Spinal cord (tissue), 10 donors: ENCODE data around the gene TBXAS1. TPM values are rescaled to one million over a fixed set of nuclear protein-coding genes. Genes with fewer than 3 reads are reported as not detected.

Experiments used
- DNase-seq, 6 donors: peaks; one replicate each; pipeline versions ENCODE4 v3.0.0 to v3.0.0-alpha.2; 2013 to 2015; ENCODE audit warnings: low spot score in 6 of 6, low read depth in 4 of 6
- H3K27ac ChIP-seq: one replicate; pipeline ENCODE4 v1.5.1; 2013; ENCODE audit warnings: low read depth, low read length, control low read depth
- H3K27me3 ChIP-seq: one replicate; pipeline ENCODE4 v1.6.1; 2013; ENCODE audit warnings: low read length; ENCODE audit not compliant: control insufficient read depth, insufficient read depth
- H3K36me3 ChIP-seq: one replicate; pipeline ENCODE4 v1.6.1; 2013; ENCODE audit warnings: low read length; ENCODE audit not compliant: control insufficient read depth, insufficient read depth
- H3K4me1 ChIP-seq: one replicate; pipeline ENCODE4 v1.6.1; 2013; ENCODE audit warnings: low read length; ENCODE audit not compliant: control insufficient read depth, insufficient read depth
- H3K4me3 ChIP-seq: one replicate; pipeline ENCODE4 v1.5.1; 2013; ENCODE audit warnings: low read depth, low read length, control low read depth
- H3K9me3 ChIP-seq: one replicate; pipeline ENCODE4 v1.6.1; 2013; ENCODE audit warnings: low read length; ENCODE audit not compliant: control insufficient read depth, insufficient read depth
- WGBS: methylation state at CpG from one replicate; pipeline ENCODE4 v1.1.5; 2013; ENCODE audit warnings: missing lambda C conversion rate; ENCODE audit not compliant: insufficient coverage; 5-methylcytosine and 5-hydroxymethylcytosine counted together
- polyA plus RNA-seq, 2 donors: library from polyadenylated mRNA; unstranded; fragments of 120-200 nt; gene quantifications; one replicate each; pipeline ENCODE4 v1.2.1, GENCODE V29; 2013; ENCODE audit not compliant: insufficient read length in 2 of 2
- total RNA-seq, 2 donors: library from RNA; depleted of rRNA in 1 of 2; stranded (reverse); fragments of 120-200 nt in 1 of 2; fragments of >200 nt in 1 of 2; gene quantifications; one replicate each; pipeline versions ENCODE4 v1.2.3 to v1.2.4, GENCODE V29; 2013 to 2014
- donor health status: healthy.

TBXAS1 gene
- total and polyA plus RNA-seq, 4 donors: 8.1 to 11.9 (median 10.3) TPM

GRCh38 chr7:139976838-139977656 lies 148.0 kb downstream of the TBXAS1 start:
- DNase-seq: no peak
- Histone ChIP-seq H3K9me3 (no peaks in the 10 kb centered on the region), H3K36me3 (no peaks in the 10 kb centered on the region), H3K27ac (no peak overlapping the region), H3K4me1 (peaks cover 24% of the 10 kb centered on the region), H3K27me3 (no peaks in the 10 kb centered on the region), H3K4me3 (no peak overlapping the region)
- WGBS: 85% methylated on average over 9 of the region's 17 CpGs

- no peaks in the 10 kb centered on the region for H3K36me3 ChIP-seq
- no peak overlapping the region for H3K4me3 ChIP-seq
These were observed 152.4 kb downstream of the TBXAS1 start for GRCh38 chr7:139981511-139981895.

GRCh38 chr7:139982927-139983920 lies 154.2 kb downstream of the TBXAS1 start:
- no peak overlapping the region for H3K27ac ChIP-seq
- 89% methylated on average over 6 of the region's 9 CpGs for WGBS
- H3K4me3 ChIP-seq: no peak overlapping the region
- DNase-seq: no peak
- no peaks in the 10 kb centered on the region for H3K36me3 ChIP-seq
- no peaks in the 10 kb centered on the region for H3K9me3 ChIP-seq
- H3K27me3 ChIP-seq: no peaks in the 10 kb centered on the region
- peaks cover 4% of the 10 kb centered on the region for H3K4me1 ChIP-seq

More at GRCh38 chr7:139981511-139981895, 152.4 kb downstream of the TBXAS1 start:
- no peaks in the 10 kb centered on the region for H3K27me3 ChIP-seq
- WGBS: 68% methylated on average over 3 of the region's 5 CpGs
- no peaks in the 10 kb centered on the region for H3K9me3 ChIP-seq
- no peak for DNase-seq
- peaks cover 5% of the 10 kb centered on the region for H3K4me1 ChIP-seq
- H3K27ac ChIP-seq: no peak overlapping the region

- H3K27ac ChIP-seq: no peak overlapping the region
- H3K36me3 ChIP-seq: no peaks in the 10 kb centered on the region
These were observed 155.8 kb downstream of the TBXAS1 start for GRCh38 chr7:139984642-139985539.

GRCh38 chr7:139985811-139986210 lies 156.7 kb downstream of the TBXAS1 start:
- no peak for DNase-seq
- Histone ChIP-seq H3K9me3 (no peaks in the 10 kb centered on the region), H3K27me3 (no peaks in the 10 kb centered on the region), H3K4me3 (no peak overlapping the region), H3K36me3 (no peaks in the 10 kb centered on the region), H3K27ac (no peak overlapping the region), H3K4me1 (peaks cover 20% of the 10 kb centered on the region)
- 90% methylated on average over 6 of the region's 10 CpGs for WGBS

More at GRCh38 chr7:139984642-139985539, 155.8 kb downstream of the TBXAS1 start:
- H3K9me3 ChIP-seq: no peaks in the 10 kb centered on the region
- H3K4me1 ChIP-seq: peaks cover 12% of the 10 kb centered on the region
- no peak overlapping the region for H3K4me3 ChIP-seq
- no peak for DNase-seq
- 68% methylated on average over 3 of the region's 8 CpGs for WGBS
- no peaks in the 10 kb centered on the region for H3K27me3 ChIP-seq

- 79% methylated on average over 8 of the region's 13 CpGs for WGBS
- H3K36me3 ChIP-seq: no peaks in the 10 kb centered on the region
- H3K4me3 ChIP-seq: no peak overlapping the region
- no peaks in the 10 kb centered on the region for H3K27me3 ChIP-seq
- DNase-seq: no peak
- H3K4me1 ChIP-seq: peaks cover 24% of the 10 kb centered on the region
- H3K27ac ChIP-seq: no peak overlapping the region
- no peaks in the 10 kb centered on the region for H3K9me3 ChIP-seq
These were observed 158.8 kb downstream of the TBXAS1 start for GRCh38 chr7:139987691-139988516.

GRCh38 chr7:139989366-139990141 lies 160.5 kb downstream of the TBXAS1 start:
- WGBS: 83% methylated on average over 12 of the region's 12 CpGs

GRCh38 chr7:139990142-139990535 lies 161.1 kb downstream of the TBXAS1 start:
- H3K36me3 ChIP-seq: no peaks in the 10 kb centered on the region
- whole genome bisulfite sequencing: 68% methylated on average over 9 of the region's 10 CpGs
- H3K9me3 ChIP-seq: no peaks in the 10 kb centered on the region
- no peak overlapping the region for H3K27ac ChIP-seq
- no peak overlapping the region for H3K4me3 ChIP-seq
- DNase-seq: no peak
- H3K27me3 ChIP-seq: no peaks in the 10 kb centered on the region
- H3K4me1 ChIP-seq: peaks cover 29% of the 10 kb centered on the region

More at GRCh38 chr7:139989366-139990141, 160.5 kb downstream of the TBXAS1 start:
- H3K27ac ChIP-seq: no peak overlapping the region
- no peaks in the 10 kb centered on the region for H3K27me3 ChIP-seq
- no peaks in the 10 kb centered on the region for H3K9me3 ChIP-seq
- H3K4me3 ChIP-seq: no peak overlapping the region
- peaks cover 24% of the 10 kb centered on the region for H3K4me1 ChIP-seq
- no peak for DNase-seq
- H3K36me3 ChIP-seq: no peaks in the 10 kb centered on the region
